Measurements from ENCODE around the gene ISLR.

ISLR gene

DNA sequence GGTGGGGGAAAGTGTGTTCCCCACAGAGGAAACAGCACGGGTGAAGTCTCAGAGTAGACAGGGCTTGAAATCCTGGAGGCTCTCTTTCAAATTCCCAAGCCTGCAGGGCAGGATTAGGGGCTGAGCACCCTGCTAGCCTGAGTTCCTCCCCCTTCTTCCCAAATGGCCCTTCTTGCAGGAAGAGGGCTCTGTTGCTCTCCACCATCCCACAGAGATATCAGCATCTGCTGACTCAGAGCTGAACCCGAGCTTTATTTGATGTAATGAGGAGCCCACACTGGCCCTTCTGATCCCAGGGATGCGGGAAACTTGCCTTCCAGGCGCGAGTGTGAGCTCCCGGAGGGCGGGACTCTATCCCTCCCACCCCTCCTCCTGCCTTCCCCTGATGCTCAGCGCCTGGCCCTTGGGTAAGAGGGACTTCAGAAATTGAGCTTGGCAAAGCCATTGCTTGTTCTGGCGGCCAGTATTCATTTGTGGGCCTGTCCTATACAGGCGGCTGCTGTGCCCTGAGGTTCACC, 30.5 kb downstream of the ISLR start:
- DNase-seq (ENCODE audit: insufficient read length, low spot score): no peak
- TF ChIP-seq, protein P1, sequence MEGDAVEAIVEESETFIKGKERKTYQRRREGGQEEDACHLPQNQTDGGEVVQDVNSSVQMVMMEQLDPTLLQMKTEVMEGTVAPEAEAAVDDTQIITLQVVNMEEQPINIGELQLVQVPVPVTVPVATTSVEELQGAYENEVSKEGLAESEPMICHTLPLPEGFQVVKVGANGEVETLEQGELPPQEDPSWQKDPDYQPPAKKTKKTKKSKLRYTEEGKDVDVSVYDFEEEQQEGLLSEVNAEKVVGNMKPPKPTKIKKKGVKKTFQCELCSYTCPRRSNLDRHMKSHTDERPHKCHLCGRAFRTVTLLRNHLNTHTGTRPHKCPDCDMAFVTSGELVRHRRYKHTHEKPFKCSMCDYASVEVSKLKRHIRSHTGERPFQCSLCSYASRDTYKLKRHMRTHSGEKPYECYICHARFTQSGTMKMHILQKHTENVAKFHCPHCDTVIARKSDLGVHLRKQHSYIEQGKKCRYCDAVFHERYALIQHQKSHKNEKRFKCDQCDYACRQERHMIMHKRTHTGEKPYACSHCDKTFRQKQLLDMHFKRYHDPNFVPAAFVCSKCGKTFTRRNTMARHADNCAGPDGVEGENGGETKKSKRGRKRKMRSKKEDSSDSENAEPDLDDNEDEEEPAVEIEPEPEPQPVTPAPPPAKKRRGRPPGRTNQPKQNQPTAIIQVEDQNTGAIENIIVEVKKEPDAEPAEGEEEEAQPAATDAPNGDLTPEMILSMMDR (IDR thresholded peaks at IDR 0.05; ENCODE audit: insufficient read depth, missing control alignments): no peak
- no peak for FAIRE-seq

DNA sequence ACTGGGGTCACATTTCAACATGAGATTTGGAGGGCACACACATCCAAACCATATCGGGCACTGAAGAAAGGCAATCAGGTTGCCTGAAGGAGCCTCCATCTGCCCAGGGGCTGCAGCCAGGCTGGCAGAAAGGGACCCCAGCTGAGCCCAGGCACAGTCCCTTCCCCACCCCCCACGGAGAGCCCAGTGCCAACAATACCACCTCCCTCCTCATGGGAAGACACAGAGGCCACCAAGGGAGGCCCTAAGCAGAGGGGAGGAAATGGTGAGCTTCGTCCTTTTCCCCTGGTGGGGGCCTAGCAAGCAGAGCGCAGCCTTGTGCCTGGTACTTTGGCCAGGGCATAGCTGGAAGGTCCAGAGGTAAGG, 32.1 kb downstream of the ISLR start:
- no peak for DNase-seq (ENCODE audit: insufficient read length, low spot score)
- no peak for FAIRE-seq
- TF ChIP-seq, protein P1 (IDR thresholded peaks at IDR 0.05; ENCODE audit: insufficient read depth, missing control alignments): no peak

DNA sequence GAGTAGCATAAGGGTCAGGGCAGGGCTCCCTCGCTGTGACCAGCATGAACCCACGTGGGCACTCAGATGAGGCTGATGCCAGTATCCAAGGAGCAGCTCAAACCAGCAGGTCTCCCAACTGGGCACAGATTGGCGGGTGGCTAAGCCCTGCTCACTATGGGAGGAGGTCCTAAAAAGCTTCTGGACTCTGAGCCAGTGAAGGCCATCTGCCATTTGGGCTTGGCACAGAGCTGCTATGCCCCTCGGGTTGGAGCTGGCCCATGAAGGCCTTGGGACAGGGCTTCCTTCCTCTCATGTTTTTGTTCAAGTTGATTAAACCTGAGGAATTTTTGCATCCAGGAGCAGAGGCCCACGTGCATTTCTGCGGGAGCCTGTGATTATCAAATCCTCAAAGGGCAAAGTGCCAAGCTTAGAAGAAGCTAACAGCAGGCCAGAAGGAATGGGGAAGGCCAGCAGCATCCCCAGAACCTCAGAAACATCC, 33.3 kb downstream of the ISLR start:
- DNase-seq (ENCODE audit: insufficient read length, low spot score): no peak
- no peak for FAIRE-seq
- TF ChIP-seq, protein P1 (IDR thresholded peaks at IDR 0.05; ENCODE audit: insufficient read depth, missing control alignments): no peak

DNA sequence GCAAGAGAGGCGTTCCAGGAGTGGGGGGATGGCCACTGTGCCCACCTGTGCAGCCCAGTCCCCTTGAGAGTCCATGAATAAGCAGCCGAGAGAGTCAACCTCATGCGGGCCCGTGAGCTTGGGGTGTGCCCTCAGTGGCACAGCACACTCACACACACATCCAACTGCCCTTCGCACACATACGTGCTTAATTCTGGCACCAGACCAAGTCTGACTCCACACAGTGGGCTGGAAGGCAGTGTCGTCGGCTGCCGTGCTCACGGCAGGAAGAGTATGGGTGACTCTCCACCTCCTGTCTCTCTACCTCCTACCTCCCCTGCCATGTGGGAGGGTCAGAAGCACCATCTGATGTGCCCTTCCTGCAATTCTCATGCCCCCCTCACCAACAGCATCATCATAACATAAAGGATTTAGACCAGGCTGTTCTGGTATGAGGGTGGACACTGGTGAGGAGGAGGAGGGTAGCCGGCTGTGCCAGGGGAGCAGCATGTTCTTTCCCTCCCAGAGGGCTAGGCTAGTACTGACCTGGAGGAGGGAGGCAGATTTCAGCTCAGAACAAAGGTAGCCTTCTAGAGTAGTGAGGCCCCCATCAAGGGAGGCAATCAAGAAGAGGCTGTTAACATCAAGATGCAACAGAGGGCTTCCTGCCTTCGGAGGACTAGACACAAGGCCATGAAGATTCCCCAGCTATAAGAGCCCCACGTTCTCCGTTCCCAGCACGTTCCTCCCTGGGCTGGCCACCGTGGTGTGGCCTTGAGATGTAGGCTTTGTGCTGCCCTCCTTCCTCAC, 34.3 kb downstream of the ISLR start:
- FAIRE-seq: no peak
- DNase-seq (ENCODE audit: insufficient read length, low spot score): no peak
- TF ChIP-seq, protein P1 (IDR thresholded peaks at IDR 0.05; ENCODE audit: insufficient read depth, missing control alignments): no peak

DNA sequence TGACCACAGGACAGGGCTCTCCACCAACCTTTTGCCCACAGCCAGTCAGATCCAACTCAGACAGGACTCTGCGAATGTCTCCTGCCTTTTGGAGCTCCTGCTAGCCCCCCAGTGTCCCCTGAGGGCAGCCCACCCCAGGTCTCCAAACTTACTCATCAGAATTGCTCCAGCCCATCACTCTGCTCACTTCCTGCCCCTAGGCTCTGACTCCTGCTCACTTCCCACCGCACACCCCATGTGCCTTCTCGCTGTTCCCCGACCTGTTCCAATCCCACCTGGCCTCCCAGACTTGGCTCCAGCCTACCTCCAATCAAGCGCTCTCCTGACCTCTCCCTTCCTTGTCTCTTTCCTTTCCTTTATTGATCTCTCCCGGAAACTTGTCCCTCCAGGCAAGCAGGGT, 35.0 kb downstream of the ISLR start:
- TF ChIP-seq, protein P1 (IDR thresholded peaks at IDR 0.05; ENCODE audit: insufficient read depth, missing control alignments): no peak
- DNase-seq (ENCODE audit: insufficient read length, low spot score) (no peak), FAIRE-seq (no peak)

DNA sequence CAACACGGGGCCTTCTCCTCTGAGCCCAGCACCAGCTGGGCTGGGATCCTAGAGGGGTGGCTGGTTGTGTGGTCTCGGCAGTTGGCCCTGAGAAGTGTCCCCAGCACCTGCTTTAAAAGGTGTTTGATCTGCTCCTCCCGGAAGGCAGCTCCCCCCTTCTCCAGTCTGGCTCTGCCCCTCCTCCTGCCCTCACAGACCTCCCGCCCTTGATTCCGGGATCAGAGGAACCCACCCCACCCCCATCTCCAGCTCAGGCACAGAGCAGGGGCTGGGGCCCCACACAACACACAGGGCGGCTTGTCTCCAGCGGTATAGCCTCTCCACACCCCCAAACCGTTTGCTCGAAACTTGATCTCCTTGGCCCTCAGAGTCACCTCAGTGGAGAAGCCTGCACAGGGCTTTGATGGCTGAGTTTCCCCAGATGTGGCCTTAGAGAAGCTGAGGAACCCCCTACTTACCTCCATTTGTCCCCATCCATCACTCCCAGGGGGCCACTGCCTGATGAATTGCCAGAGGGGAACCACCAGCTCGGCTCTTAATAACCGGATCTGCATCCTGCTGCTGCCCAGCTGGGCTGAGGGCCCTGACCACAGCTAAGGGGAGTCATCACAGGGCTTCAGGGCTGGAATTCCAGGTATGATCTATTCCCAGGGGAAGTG, 35.5 kb downstream of the ISLR start:
- DNase-seq (ENCODE audit: insufficient read length, low spot score) (no peak), FAIRE-seq (no peak)
- TF ChIP-seq, protein P1 (IDR thresholded peaks at IDR 0.05; ENCODE audit: insufficient read depth, missing control alignments): no peak

DNA sequence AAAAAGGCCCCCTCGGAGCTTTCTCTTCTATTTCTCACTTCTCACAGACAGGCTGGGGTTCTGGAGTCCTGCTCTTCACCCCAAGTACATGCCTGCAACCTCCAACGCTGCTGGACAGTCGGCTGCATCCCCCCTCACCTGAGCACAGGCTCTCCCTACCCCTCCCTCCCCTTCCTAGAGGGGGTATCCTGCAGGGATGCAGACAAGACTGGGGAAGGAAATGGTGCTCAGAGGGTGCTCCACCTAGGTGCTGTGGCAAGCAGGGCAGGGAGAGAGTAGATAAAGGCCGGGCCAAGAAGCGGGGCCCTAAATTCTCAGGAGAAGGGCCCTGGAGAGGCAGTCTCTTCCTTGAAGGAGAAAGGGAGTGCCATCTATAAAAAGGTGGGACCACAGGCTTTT, 36.0 kb downstream of the ISLR start:
- FAIRE-seq (no peak), DNase-seq (ENCODE audit: insufficient read length, low spot score) (no peak)
- TF ChIP-seq, protein P1 (IDR thresholded peaks at IDR 0.05; ENCODE audit: insufficient read depth, missing control alignments): no peak
